ENCODE results near the gene C12orf57. TPM values are rescaled to one million over a fixed set of nuclear protein-coding genes. Genes with fewer than 3 reads are reported as not detected.

The C12orf57 gene
- total RNA-seq, 1 donor from 2014 or later = 558 TPM

DNA sequence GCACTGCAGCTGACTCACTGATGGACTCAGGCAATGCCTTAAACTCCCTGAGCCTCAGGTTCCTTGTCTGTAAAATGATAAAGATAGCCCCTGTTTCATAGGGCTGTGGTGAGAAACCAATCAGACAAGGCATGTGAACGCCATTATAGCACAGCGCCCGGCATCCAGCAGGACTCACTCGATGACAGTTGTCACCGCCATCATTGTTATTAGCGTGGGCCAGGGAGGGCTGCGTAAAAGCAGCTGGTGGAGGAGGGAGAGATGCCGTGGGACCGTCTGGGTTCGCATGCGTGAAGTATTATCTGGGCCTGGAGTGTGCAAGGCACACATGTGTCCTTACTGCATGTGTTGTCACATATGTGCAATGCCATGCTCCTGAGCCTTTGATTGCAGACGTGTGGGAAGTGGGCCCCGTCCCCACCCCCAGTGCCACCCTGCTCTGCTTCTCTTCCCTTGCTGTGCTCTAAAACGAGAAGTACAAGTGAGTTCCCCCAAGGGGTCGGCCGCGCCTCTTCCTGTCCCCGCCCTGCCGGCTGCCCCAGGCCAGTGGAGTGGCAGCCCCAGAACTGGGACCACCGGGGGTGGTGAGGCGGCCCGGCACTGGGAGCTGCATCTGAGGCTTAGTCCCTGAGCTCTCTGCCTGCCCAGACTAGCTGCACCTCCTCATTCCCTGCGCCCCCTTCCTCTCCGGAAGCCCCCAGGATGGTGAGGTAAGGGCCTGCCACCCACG is 7.2 kb downstream of the C12orf57 start, which contains the start of gene PTPN6:
TSS of gene PTPN6 (plus strand) at position 546 of the 730 bp plus-strand sequence. CDS start at position 703, 157 bp downstream.
- Histone ChIP-seq H3K27ac (peak within 1 kb of the TSS; percentile 38 to 39), H3K27me3 (no peaks in the 10 kb centered on the region), H3K4me3 (peak within 1 kb of the TSS in 1 of 2 donors; percentile 57), H3K36me3 (peaks cover 3 to 8% of the 10 kb centered on the region in 2 donors), H3K9me3 (no peaks in the 10 kb centered on the region), H3K4me1 (no peaks in the 10 kb centered on the region)
- intact Hi-C loops (cut with DNase I) = no loop called here
- DNase-seq (ENCODE audit: low spot score in 2 of 2) = peak in 1 of 2 donors; percentile 77
- TF ChIP-seq, protein P1, sequence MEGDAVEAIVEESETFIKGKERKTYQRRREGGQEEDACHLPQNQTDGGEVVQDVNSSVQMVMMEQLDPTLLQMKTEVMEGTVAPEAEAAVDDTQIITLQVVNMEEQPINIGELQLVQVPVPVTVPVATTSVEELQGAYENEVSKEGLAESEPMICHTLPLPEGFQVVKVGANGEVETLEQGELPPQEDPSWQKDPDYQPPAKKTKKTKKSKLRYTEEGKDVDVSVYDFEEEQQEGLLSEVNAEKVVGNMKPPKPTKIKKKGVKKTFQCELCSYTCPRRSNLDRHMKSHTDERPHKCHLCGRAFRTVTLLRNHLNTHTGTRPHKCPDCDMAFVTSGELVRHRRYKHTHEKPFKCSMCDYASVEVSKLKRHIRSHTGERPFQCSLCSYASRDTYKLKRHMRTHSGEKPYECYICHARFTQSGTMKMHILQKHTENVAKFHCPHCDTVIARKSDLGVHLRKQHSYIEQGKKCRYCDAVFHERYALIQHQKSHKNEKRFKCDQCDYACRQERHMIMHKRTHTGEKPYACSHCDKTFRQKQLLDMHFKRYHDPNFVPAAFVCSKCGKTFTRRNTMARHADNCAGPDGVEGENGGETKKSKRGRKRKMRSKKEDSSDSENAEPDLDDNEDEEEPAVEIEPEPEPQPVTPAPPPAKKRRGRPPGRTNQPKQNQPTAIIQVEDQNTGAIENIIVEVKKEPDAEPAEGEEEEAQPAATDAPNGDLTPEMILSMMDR (IDR thresholded peaks at IDR 0.05) = no peak

- Histone ChIP-seq H3K9me3 (no peaks in the 10 kb centered on the region), H3K27me3 (no peaks in the 10 kb centered on the region), H3K27ac (peak overlapping the region; percentile 38 to 39), H3K4me3 (peak overlapping the region in 1 of 2 donors; percentile 57), H3K4me1 (no peaks in the 10 kb centered on the region), H3K36me3 (peaks cover 0 to 4% of the 10 kb centered on the region in 2 donors)
- intact Hi-C loops (cut with DNase I) = no loop called here
- TF ChIP-seq, protein P1 (IDR thresholded peaks at IDR 0.05) = no peak
- DNase-seq (ENCODE audit: low spot score in 2 of 2) = no peak
These were observed 7.8 kb downstream of the C12orf57 start for GRCh38 chr12:6951551-6952120.

- Histone ChIP-seq H3K27me3 (no peaks in the 10 kb centered on the region), H3K9me3 (no peaks in the 10 kb centered on the region), H3K4me1 (no peaks in the 10 kb centered on the region), H3K27ac (peak overlapping the region in 1 of 2 donors; percentile 38), H3K4me3 (peak overlapping the region in 1 of 2 donors; percentile 57), H3K36me3 (no peaks in the 10 kb centered on the region)
- intact Hi-C loops (cut with DNase I) = no loop called here
- no peak for DNase-seq (ENCODE audit: low spot score in 2 of 2)
- TF ChIP-seq, protein P1 (IDR thresholded peaks at IDR 0.05) = no peak
These were observed 8.5 kb downstream of the C12orf57 start for GRCh38 chr12:6952121-6952862.

DNA sequence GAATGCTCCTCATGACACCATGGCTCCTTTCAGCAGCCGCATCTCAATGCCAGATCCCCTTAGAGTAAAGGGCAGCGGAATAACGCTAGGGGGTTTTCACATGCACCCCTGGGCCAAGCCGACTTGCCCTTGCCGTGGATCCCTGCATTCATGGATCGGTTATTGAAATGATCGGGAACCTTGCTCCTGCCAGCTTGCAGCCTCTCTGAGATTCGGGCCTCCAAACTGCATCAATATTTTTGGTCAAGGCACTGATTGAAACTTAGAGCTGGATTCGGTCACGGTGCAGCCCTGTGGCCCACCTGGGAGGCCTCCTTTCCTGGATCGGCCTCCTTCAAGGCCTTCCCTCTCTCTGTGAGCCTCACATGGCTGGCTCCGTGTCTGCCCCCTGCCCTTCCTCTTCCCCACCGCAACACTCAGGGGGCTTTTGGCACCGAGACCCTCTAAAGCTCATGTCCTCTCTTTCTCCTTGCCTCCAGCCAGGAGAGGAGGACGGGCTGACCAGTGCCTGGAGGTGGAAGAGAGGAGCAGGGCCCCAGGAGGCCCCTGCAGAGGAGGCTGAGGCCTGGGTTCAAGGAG is 9.1 kb downstream of the C12orf57 start:
- peak overlapping the region in 1 of 2 donors; percentile 57 for H3K4me3 ChIP-seq
- H3K9me3 ChIP-seq = no peaks in the 10 kb centered on the region
- H3K4me1 ChIP-seq = no peaks in the 10 kb centered on the region
- no peaks in the 10 kb centered on the region for H3K36me3 ChIP-seq
- TF ChIP-seq, protein P1 (IDR thresholded peaks at IDR 0.05) = no peak
- DNase-seq (ENCODE audit: low spot score in 2 of 2) = no peak
- intact Hi-C loops (cut with DNase I) = no loop called here
- peak overlapping the region in 1 of 2 donors; percentile 38 for H3K27ac ChIP-seq
- no peaks in the 10 kb centered on the region for H3K27me3 ChIP-seq

Data from ascending aorta (tissue), 2 donors.